A673 (cell line): ENCODE data around the gene RNF26. TPM values are rescaled to one million over a fixed set of nuclear protein-coding genes. Genes with fewer than 3 reads are reported as not detected.

ENCODE experiments used
- BruUV-seq: library from RNA; stranded (reverse); fragments of 400-500 nt; replicated peaks from 2 replicates; lab custom pipeline; 2021; lab: Mats Ljungman, UMichigan
- CTCF ChIA-PET: fragments of 300-600 bp; sonication (Branson Sonifier 250); formaldehyde crosslinking; loops from one replicate; lab custom pipeline; 2022; ENCODE audit warnings: antibody characterized with exemption; lab: Charles Lee
- POLR2A ChIA-PET: fragments of 300-600 bp; sonication (Branson Sonifier 250); formaldehyde crosslinking; loops from one replicate; lab custom pipeline; 2022; ENCODE audit warnings: antibody characterized with exemption; ENCODE audit not compliant: low non-redundant PET; lab: Charles Lee
- DNase-seq: peaks from one replicate; pipeline ENCODE4 v3.0.0-alpha.2; 2015; ENCODE audit warnings: low spot score
- H3K27ac ChIP-seq: fragments of 200-600 bp; sonication (generic); 2 replicates; pipeline ENCODE4 v1.5.1; 2016; ENCODE audit warnings: mixed run types, low read depth, mild to moderate bottlenecking, mixed read lengths, antibody characterized with exemption, low read length; ENCODE audit not compliant: poor library complexity, severe bottlenecking
- H3K27me3 ChIP-seq: fragments of 200-600 bp; sonication (generic); replicated peaks from 2 replicates; pipeline ENCODE4 v1.6.1; 2017; ENCODE audit warnings: mixed run types, low read depth, mild to moderate bottlenecking, mixed read lengths, antibody characterized with exemption, low read length; ENCODE audit not compliant: insufficient read depth, poor library complexity
- H3K36me3 ChIP-seq: fragments of 200-600 bp; sonication (generic); 2 replicates; pipeline ENCODE4 v1.6.1; 2016; ENCODE audit warnings: mixed run types, mild to moderate bottlenecking, mixed read lengths, antibody characterized with exemption, low read length; ENCODE audit not compliant: insufficient read depth, poor library complexity, severe bottlenecking
- H3K4me1 ChIP-seq: fragments of 200-600 bp; sonication (generic); 2 replicates; pipeline ENCODE4 v1.6.1; 2017; ENCODE audit warnings: mixed run types, mild to moderate bottlenecking, mixed read lengths, antibody characterized with exemption, low read length; ENCODE audit not compliant: insufficient read depth, poor library complexity, severe bottlenecking
- H3K4me3 ChIP-seq: fragments of 200-600 bp; sonication (generic); 2 replicates; pipeline ENCODE4 v1.5.1; 2016; ENCODE audit warnings: low read depth, mixed run types, mild to moderate bottlenecking, mixed read lengths, low read length; ENCODE audit not compliant: poor library complexity, severe bottlenecking
- H3K9me3 ChIP-seq: fragments of 200-600 bp; sonication (generic); 2 replicates; pipeline ENCODE4 v1.6.1; 2016; ENCODE audit warnings: mixed run types, low read depth, mild to moderate bottlenecking, mixed read lengths, antibody characterized with exemption, low read length; ENCODE audit not compliant: poor library complexity, severe bottlenecking
- EZH2 ChIP-seq: fragments of 200-600 bp; sonication (generic); IDR thresholded peaks from 2 replicates; pipeline ENCODE4 v1.6.1; 2017; ENCODE audit warnings: borderline replicate concordance, low read depth, mild to moderate bottlenecking, mixed read lengths, antibody characterized with exemption, low read length; ENCODE audit not compliant: poor library complexity, severe bottlenecking
- intact Hi-C: fragments of 100-400 bp; cut with micrococcal nuclease; formaldehyde crosslinking; loops from one replicate; pipeline ENCODE4 v1.10.0; 2022; ENCODE audit not compliant: unreplicated experiment
- total RNA-seq: library from RNA; stranded (reverse); gene quantifications from 2 replicates; pipeline ENCODE4 v1.2.3, GENCODE V29; 2021
- TF ChIP-seq, protein P1 (sequence below): fragments of 300-800, 200-600 bp; sonication (generic); conservative IDR thresholded peaks from 2 replicates; pipeline ENCODE4 v1.5.1; 2017; ENCODE audit warnings: low read depth, mild to moderate bottlenecking, antibody characterized with exemption, low read length, moderate library complexity, mixed read lengths

Gene RNF26
- total RNA-seq, 1 experiment from 2014 or later = 81.3 TPM

DNA sequence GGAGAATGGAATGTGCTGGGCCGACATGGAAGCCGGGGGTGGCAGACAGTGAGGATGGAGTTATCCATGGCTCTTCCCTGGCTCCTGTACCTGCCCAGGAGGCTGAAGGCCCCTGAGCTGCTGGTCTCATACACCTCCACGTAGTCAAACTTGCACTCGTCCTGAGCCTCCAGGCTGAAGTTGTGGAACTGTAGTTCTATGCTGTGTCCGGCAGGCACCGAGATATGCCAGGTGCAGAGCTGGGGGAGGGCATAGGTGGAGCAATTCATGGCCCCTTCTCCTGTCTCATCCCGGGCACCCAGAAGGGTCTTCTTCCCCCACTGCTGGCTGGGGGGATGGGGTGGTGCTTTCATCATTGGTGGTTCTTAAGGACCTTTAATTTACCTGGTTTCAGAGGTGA is 9.4 kb downstream of the RNF26 start:
- no TSS peak for BruUV-seq
- no peak for TF ChIP-seq EZH2
- TF ChIP-seq, protein P1, sequence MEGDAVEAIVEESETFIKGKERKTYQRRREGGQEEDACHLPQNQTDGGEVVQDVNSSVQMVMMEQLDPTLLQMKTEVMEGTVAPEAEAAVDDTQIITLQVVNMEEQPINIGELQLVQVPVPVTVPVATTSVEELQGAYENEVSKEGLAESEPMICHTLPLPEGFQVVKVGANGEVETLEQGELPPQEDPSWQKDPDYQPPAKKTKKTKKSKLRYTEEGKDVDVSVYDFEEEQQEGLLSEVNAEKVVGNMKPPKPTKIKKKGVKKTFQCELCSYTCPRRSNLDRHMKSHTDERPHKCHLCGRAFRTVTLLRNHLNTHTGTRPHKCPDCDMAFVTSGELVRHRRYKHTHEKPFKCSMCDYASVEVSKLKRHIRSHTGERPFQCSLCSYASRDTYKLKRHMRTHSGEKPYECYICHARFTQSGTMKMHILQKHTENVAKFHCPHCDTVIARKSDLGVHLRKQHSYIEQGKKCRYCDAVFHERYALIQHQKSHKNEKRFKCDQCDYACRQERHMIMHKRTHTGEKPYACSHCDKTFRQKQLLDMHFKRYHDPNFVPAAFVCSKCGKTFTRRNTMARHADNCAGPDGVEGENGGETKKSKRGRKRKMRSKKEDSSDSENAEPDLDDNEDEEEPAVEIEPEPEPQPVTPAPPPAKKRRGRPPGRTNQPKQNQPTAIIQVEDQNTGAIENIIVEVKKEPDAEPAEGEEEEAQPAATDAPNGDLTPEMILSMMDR = no peak
- CTCF ChIA-PET = no interaction called here
- H3K36me3 ChIP-seq = no peaks in the 10 kb centered on the region
- peaks cover 16% of the 10 kb centered on the region for H3K27me3 ChIP-seq
- H3K4me1 ChIP-seq = peaks cover 16% of the 10 kb centered on the region
- no peaks in the 10 kb centered on the region for H3K9me3 ChIP-seq
- H3K27ac ChIP-seq = no peak overlapping the region
- DNase-seq = no peak
- POLR2A ChIA-PET = no interaction called here
- intact Hi-C loops = no loop called here
- no peak overlapping the region for H3K4me3 ChIP-seq

DNA sequence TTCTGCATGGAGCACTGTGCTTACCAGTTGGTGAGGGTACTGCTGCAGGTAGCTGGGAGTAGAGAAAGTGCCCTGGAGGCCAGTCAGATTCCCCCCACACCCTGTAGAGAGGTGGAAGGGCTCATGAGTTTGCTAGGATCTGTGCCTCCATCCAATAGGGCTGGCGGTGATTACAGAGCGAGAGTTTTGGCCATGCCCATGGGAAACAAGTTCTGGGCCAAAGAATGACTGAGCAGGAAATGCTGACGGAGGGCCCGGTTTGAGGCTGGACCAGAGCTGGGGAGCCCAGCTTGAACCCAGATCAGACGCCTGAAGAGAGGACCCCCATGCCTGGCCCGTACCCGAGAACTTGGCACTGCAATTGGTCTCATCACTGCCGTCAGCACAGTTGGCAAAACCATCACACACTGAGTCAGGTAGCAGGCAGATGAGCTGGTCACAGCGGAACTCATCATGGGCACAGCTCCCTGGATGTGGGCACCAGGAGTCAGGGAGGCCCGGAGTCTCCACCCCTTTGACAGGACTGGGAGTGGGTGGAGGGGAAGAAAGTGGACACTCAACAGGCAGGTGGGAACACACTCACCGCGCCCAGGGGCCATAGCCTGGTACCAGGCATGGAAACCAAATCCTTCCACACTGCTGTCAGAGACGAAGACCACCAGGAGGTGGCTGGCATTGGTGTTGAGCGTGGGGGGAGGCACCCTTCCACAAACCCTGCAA is 10.1 kb downstream of the RNF26 start:
- peaks cover 16% of the 10 kb centered on the region for H3K27me3 ChIP-seq
- BruUV-seq = no TSS peak
- POLR2A ChIA-PET = interaction anchor here (0.7 kb wide), 1 partner anchor 682 kb away, joined by 3 read pairs; no protein-coding TSS in a partner anchor

DNA sequence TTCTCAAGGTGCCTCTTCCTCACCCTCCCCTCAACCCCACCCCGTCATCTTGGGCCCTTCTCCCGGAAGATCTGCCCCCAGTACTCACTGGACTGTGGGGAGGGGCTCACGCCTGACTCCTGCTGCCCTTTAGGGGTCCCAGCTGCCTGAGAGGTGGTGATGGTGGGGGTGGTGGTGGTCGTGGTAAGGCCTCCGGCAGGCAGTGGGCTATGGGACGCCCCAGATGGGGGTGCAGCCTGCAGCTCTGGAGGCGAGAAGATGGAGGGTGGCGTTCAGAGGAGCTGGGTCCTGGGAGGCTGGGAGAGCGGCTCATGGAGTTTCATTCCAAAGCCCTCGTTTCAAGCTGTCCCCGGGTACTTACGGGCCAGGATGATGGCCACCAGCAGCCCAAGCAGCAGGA is 11.4 kb downstream of the RNF26 start:
- CTCF ChIA-PET = interaction anchor here (0.6 kb wide), 1 partner anchor 10 kb away, joined by 3 read pairs; no protein-coding TSS in a partner anchor
- TF ChIP-seq, protein P1 = no peak
- TF ChIP-seq EZH2 = no peak

More for the DNA sequence above, 10.1 kb downstream of the RNF26 start:
- no peak for TF ChIP-seq EZH2
- TF ChIP-seq, protein P1 = no peak
- H3K4me1 ChIP-seq = peaks cover 9% of the 10 kb centered on the region
- H3K27ac ChIP-seq = no peak overlapping the region
- intact Hi-C loops = no loop called here
- H3K4me3 ChIP-seq = no peak overlapping the region
- no peak for DNase-seq
- CTCF ChIA-PET = no interaction called here
- H3K9me3 ChIP-seq = no peaks in the 10 kb centered on the region
- H3K36me3 ChIP-seq = no peaks in the 10 kb centered on the region

More for the DNA sequence above, 11.4 kb downstream of the RNF26 start:
- no peak overlapping the region for H3K4me3 ChIP-seq
- BruUV-seq = no TSS peak
- intact Hi-C loops = no loop called here
- no peaks in the 10 kb centered on the region for H3K9me3 ChIP-seq
- peaks cover 8% of the 10 kb centered on the region for H3K27me3 ChIP-seq
- H3K4me1 ChIP-seq = no peaks in the 10 kb centered on the region
- no peak overlapping the region for H3K27ac ChIP-seq
- DNase-seq = no peak
- H3K36me3 ChIP-seq = no peaks in the 10 kb centered on the region
- POLR2A ChIA-PET = no interaction called here
